CD4-positive, alpha-beta T cell treated with Interleukin-21 for 1 hour (primary cell): Measurements from ENCODE around the gene PRUNE2.
"Not testable (repeated sequence)": the region's sequence is repeated elsewhere in the genome, so short reads cannot be mapped to it uniquely, and the experiment has no call there.

Experiments used
- DNase-seq: peaks from one replicate; pipeline ENCODE4 v3.0.0-alpha.2; 2020

The PRUNE2 gene

DNA sequence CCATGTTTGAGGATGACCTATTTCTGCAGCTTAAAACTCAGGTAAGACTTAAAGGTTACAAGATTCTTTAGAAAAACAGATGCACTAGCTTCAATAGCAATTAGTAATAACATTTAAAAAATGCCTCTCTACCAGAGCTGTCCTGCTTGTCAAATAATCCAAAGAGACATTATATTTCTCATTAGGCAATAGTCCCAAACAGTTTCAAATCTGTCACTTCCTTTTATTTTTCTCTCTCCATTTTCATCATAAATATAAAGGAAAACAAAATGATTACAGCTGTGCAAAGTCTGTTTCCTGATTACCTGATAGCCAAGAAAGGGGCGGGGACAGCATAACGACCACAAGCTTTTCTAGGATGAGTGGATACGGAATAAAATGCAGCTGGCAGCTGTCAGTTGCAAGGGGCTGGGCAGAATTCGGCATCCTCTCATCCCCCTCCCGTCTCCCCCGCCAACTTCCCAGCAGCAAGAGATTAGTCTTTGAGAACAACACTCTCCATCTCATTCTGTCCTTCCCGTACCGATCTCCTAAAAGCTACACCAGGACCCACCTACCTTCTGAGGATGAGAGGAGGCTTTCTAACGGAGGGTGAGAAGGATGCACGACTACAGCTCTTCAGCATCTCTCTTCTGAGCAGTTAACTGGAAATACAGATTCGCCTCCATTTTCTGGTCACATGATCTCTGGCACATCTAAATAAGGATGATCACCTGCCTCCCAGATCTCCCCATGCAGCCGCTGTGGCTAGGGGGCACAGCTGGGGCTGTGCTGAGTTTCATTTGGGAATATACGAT lies 214.2 kb downstream of the PRUNE2 start:
- DNase-seq, result no peak

GRCh38 chr9:76690973-76691370 lies 214.9 kb downstream of the PRUNE2 start:
- no peak for DNase-seq

DNA sequence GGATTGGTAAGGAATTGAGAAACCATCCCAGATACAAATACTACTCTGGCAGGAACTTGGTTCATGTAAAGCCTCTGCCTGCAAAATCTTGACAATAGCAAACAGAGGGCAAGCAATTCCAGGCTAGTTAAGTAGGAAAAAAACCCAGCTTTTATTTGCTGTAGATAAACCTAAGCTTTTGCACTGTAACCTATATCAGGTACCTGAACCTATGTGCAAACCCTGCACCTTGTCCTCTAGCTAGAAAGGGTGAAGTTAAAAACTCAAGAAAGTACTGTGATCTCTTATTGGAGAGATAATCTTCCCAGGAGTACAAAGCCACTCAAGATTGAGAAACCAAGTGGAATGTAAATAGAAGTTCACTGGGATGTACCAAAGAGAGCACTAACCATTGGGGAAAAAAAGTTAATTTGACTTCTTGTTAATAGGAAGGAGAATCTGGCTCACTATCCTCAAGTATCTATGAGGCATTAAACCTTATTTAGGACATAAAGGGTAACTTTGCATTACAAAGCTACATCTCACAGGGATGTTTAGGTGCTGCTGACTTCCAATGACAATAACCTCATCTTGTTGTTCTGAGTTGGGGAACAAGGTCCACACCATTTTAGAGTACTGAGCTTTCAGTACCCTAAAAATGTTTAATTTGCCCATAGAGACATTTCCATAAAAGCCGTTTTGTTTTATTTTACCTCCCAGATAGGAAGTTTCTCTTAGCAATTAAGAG lies 215.5 kb downstream of the PRUNE2 start:
- no peak for DNase-seq

- DNase-seq, result no peak
These were observed 217.3 kb downstream of the PRUNE2 start for GRCh38 chr9:76688471-76689238.

DNA sequence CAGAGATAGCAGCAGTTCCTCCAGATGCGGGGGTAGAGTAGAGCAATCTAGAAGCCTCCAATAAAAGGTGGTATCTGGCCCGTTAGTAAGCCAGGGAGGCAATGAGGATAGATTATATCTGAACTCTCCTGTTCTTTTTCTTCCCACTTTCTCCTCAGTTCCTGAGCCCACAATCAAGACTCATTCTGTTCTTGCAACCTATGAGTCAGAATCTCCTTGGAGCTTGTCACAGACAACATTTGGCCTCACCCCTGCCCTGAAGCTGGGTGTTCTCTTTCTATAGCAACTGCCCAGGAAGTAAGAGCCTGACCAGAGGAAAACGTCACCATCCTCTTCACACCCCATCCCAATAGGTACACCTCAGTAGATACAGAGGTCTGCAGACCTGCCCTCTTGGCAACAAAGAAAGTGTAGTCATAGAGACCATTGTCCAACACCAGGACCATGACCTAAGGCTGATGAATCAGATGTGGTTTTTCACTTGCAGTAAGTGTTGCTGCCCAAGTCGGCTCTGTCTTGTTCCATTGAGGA lies 218.0 kb downstream of the PRUNE2 start:
- no peak for DNase-seq

DNA sequence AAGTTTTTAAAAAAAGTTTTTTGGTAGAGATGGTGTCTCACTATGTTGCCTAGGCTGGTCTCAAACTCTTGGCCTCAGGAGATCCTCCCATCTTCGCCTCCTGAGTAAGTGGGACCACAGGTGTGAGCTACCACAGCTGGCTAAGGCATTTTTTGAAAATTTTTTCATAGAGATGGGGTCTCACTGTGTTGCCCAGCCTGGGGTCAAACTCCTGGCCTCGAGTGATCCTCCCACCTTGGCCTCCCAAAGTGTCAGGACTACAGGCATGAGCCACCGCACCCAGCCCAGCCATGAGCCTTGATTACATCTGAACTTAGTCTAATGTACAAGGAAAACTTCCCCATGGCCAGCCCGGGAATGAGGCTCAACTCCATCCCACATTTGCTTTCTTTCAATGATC lies 219.2 kb downstream of the PRUNE2 start:
- no peak for DNase-seq

DNA sequence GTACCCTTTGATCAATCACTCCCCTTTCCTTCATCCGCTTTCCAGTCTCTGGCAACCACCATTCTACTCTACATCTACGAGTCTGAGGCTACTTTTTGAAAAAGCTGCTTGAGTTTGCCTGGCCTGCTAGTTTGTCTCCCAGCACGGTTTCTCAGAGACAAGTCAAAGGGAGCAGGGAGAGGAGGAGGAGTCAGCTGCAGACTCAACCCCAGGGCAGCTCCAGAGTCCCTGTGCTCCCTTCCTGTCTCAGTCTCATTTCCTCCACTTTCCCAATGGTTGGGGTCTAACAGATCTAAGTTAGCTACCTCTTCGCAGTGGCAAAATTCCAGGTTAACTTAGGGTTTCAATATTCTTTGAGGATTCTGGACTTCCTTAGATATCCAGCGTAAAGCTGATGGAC lies 221.7 kb downstream of the PRUNE2 start:
- no peak for DNase-seq

- DNase-seq, result no peak
These were observed 224.4 kb downstream of the PRUNE2 start for GRCh38 chr9:76681556-76681955.

- DNase-seq, result no peak
These were observed 225.0 kb downstream of the PRUNE2 start for GRCh38 chr9:76680716-76681425.

- no peak for DNase-seq
These were observed 228.3 kb downstream of the PRUNE2 start for GRCh38 chr9:76677481-76678055.

GRCh38 chr9:76676857-76677256 lies 229.1 kb downstream of the PRUNE2 start:
- DNase-seq, result no peak

DNA sequence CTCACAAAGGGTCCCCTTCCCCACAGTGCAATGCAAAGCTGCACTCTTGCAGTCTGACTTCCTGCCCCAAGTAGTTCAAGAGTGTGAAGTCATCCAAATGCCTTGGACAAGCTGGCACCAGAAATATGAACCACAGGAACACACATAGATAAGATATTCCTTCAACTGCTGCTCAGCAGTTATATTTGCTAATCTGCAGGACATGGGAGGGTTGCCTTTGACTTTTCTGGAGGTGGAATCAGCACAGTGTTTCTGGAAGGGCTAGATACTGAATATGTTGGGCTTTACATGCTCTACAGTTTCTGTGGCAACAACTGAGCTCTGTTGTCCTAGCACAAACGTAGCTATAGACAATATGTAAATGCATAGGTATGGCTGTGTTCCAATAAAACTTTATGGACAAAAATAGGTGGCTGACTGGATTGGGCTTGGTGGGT lies 238.4 kb downstream of the PRUNE2 start:
- DNase-seq, result no peak

- not testable (repeated sequence) for DNase-seq
These were observed 239.9 kb downstream of the PRUNE2 start for GRCh38 chr9:76665966-76666365.

- no peak for DNase-seq
These were observed 240.5 kb downstream of the PRUNE2 start for GRCh38 chr9:76665458-76665857.

DNA sequence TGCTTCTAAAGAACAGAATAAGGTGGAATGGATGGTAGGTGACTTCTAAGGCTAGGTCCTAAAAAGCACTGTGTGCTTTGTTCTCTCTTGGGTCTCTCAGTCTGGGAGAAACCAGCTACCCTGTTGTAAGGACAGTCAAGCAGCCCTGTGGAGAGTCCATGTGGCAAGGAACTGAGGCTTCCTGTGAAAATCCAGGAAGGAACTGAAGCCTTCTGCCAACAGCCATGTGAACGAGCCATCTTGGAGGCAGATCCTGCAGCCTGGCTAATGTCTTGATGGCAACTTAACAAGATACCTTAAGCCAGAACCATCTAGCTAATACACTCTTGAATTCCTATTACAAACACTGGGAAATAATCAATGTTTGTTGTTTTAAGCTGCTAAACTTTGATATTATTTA lies 241.8 kb downstream of the PRUNE2 start:
- DNase-seq, result no peak

- no peak for DNase-seq
These were observed 243.2 kb downstream of the PRUNE2 start for GRCh38 chr9:76662476-76663281.

- DNase-seq, result peak; percentile 59
These were observed 247.2 kb downstream of the PRUNE2 start for GRCh38 chr9:76658510-76659231.

DNA sequence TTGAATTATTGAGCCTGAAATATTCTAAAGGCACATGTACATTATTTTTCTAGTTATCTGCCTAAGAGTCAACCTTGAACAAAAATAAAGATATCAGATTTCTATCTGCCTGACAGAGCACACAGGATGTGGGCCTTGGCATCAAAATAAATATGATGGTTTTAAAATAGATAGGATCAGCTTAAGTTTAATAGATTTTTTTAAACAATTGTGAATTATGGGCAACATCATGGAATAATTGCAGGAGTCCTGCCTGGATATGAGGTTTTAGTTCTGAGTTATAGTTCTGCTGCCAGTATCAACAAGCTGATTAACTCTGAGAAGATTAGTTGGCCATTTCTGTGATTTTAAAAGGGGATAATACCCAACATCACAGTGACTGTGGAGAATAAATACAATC lies 248.6 kb downstream of the PRUNE2 start:
- no peak for DNase-seq

- DNase-seq, result no peak
These were observed 249.9 kb downstream of the PRUNE2 start for GRCh38 chr9:76655971-76656370.

- peak; percentile 18 for DNase-seq
These were observed 250.8 kb downstream of the PRUNE2 start for GRCh38 chr9:76655121-76655541.

- DNase-seq, result no peak
These were observed 251.3 kb downstream of the PRUNE2 start for GRCh38 chr9:76654575-76654974.
